Measurements from ENCODE around the gene PLGLB1.
"Not testable (repeated sequence)": the region's sequence is repeated elsewhere in the genome, so short reads cannot be mapped to it uniquely, and the experiment has no call there.

Gene PLGLB1

DNA sequence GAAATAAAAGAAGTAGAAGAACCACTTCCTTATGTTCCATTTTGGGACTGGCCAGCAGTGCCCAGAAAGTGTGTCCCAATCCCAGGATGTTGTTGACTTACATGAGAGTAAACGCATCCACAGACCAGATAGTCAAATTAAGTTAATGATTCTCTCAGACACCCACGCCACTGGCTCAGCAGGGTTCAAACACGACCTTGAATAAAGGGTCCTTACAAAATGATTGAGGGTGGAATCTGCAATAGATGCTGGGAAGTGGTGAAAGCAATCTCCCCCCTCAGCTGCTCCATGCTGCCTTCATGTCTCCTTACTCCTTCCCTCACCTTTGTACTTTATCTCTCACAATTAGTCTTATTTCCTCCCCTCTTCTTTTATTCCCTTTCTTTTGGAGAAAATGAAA is at the start of gene PLGLB1:
Gene PLGLB1, minus strand, starts transcription at position 101 of the 400 bp plus-strand sequence. Its CDS starts 61 bp downstream, at position 40.
- not testable (repeated sequence) for DNase-seq

DNA sequence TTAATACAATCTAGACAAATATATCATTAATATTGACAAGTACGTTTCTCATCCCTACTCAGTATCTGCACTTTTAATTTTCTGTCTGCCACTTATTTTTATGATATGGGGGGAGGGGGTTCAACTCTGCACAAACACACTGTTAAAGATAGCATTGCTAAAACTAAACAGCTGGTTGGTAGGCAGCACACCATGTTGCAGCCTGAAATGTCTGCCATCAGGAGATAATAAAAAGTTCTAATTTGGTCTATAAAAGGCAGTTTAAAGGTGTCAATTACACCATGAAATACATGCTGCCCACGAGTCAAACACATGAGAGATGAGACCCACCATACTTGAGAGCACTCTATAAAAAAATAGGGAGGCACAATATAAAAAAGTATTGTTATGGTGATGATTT is 42.7 kb upstream of the PLGLB1 start:
- DNase-seq, result not testable (repeated sequence)

DNA sequence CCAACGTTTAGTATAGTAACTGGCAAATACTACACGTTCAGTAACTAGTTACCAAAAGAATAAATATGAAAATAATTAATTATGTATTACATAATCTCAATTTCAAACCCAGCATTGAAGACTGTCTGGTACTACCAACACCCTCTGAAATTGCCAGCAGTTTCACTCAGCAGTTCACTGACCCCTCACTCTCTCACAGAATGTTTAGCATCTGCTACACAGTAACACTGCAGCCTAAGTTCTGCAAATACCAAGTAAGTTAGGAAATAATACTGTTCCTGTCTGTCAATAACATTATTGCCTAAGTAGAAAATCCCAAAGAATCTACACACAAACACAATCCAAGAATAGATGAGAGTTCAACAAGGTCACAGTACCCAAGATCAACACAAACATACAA is 41.8 kb upstream of the PLGLB1 start:
- DNase-seq, result not testable (repeated sequence)

DNA sequence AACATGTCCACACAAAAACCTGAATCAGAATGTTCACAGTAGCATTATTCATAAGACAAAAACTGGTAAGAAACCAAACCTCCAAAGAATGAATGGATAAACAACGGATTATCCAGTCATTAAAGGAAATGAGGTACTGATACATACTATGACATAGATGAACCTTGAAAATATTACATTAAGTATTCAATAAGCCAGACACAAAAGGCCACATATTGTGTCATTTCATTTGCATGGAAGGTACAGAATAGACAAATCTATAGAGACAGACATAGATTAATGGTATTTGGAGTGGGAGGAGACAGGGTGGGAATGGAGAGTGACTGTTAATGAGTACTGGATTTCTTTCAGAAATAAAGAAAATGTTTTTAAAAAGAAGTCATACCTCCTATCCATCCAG is 39.9 kb upstream of the PLGLB1 start:
- not testable (repeated sequence) for DNase-seq

DNA sequence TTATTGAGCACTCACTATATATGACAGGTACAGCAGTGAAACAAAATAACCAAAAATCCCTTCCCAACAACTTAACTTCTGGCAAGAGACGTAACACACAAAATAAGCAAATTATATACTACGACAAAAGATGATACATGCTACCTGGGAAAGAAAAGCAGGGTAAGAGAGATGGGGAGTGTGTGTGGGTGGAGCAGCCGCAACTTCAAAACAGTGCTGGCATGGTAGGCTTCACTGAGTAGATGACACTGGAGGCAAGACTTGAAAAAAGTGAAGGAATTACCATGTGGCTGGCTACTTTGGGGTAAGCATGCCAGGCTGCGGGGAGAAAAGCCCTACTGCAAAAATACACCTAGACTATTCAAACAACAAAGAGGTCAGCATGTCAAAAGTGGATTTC is 36.0 kb upstream of the PLGLB1 start:
- not testable (repeated sequence) for DNase-seq

DNA sequence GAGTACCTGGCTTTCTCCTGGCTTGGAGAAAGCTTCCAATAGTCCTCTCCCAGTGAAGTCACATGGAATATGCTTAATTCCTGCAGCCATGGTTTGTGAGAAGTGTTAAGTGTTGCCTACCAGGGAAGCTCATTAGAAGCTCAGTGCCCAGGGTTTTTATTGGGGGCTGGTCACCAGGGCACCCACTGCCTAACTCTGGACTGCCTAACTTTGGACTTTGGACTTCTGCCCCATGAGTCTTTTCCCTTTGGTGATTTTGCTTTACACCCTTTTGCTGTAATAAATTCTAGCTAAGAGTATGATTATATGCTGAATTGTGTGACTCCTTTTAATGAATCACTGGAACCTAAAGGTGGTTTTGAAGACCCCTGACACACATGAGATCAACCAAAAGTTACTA is 35.2 kb upstream of the PLGLB1 start:
- not testable (repeated sequence) for DNase-seq

DNA sequence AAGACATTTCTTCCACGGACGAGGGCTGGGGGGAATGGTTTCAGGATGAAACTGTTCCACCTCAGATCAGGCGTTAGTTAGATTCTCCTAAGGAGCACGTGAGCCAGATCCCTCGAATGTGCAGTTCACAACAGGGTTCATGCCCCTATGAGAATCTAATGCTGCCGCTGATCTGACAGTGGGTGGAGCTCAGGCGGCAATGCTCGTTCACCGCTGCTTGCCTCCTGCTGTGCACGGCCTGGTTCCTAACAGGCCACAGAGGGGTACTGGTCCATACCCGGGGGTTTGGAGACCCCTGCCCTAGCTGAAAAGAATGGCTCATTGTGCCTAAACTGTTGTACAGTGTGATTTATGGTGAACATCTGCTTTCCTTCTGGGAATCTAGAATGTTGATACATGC is 34.8 kb upstream of the PLGLB1 start:
- DNase-seq, result not testable (repeated sequence)

DNA sequence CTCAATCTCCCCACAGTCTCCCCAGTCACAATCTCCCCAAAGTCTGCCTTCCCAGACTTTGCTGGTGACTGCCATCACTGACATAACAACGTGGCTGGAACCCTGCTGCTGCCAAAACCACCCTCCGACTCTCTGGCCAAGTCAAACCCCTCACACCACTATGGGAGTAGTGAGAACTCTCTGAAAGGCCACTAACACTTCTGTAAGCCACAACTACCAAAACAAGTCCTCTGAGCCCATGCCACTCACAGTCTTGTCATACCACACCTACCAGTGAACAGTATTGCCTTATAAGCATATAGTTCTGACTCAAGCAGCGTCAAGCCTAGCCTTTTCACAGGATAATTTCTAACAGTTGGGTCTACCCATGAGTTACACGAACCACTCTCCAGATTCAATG is 32.7 kb upstream of the PLGLB1 start:
- DNase-seq, result not testable (repeated sequence)

DNA sequence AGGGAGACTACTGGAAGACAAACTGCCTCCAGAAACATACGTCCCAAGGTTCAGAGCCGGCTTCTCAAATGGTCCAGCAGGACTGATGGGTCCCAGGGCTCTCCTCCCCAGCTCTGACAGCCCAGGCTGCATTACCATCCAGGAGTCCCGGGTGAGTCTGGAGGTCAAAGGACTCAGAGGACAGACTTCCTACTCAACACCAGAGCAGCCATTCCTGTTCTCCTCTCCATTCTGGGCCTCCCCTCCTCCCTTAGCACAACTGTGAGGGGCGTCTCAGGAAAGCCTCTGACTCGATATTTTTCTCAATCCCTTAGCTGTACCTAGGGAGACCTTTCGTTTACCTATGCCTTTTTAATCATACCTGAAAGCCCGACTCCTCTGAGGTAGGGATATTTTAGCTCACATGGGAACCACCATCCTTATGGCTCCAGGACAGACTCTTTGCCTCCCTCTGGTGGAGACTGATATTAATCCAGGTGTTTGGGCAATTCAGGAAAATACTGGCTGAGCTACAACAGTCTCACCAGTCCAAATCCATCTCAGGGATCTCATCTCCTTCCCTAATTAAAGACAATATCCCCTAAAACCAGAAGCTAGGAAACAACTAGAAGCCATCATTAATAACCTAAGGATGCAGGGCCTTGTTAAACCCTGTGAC is 19.8 kb upstream of the PLGLB1 start:
- DNase-seq, result not testable (repeated sequence)

DNA sequence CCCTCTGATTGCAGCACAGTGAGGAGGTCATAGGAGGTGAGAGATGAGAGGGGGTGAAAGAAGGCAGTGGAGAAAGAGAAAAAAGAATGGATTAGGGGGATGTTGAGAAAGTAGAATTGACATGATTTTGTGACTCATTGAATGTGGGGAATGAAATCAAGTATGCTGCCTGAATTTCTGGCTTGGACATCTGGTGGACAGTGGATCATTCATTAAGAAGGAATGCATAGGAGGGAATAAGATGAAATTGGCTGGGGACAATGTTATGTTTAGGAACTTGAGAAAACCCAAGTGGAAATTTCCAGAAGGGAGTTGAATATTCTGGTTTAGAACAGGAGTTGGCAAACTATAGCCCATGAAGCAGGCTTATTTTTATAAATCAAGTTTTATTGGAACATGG is 7.0 kb upstream of the PLGLB1 start:
- DNase-seq, result not testable (repeated sequence)

DNA sequence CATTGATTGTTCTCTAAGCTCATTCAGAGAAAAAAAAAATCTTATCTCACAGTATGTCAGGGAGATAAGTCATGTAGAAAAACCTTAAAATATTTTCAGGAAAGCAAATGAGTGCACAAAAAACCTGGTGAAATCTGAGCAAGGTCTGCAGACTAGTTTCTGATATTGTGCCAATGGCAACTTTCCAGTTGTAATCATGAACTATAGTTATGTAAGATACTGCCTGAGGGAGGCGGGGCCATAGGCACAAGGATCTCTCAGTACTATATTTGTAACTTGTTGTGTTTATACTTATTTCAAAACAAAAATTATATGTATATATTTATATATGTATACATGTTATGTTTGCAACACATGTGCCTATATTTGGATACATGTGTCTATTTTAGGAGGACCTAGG is 5.2 kb upstream of the PLGLB1 start:
- not testable (repeated sequence) for DNase-seq

DNA sequence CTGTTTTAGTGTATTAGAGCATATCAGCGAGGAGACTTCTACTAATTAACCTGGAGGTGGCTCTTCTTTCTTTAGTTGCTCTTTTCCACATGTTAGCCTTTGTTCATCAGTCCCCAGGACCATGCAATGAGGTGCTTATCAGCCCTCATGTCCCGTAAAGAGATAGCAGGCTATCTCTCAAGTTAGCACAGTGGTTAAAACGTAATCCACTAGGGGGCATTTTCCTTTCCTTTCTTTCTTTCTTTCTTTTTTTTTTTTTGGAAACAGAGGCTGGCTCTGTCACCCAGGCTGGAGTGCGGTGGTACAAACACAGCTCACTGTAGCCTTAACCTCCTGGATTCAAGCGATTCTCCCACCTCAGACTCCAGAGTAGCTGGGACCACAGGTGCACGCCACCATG is 4.3 kb upstream of the PLGLB1 start:
- DNase-seq, result not testable (repeated sequence)

DNA sequence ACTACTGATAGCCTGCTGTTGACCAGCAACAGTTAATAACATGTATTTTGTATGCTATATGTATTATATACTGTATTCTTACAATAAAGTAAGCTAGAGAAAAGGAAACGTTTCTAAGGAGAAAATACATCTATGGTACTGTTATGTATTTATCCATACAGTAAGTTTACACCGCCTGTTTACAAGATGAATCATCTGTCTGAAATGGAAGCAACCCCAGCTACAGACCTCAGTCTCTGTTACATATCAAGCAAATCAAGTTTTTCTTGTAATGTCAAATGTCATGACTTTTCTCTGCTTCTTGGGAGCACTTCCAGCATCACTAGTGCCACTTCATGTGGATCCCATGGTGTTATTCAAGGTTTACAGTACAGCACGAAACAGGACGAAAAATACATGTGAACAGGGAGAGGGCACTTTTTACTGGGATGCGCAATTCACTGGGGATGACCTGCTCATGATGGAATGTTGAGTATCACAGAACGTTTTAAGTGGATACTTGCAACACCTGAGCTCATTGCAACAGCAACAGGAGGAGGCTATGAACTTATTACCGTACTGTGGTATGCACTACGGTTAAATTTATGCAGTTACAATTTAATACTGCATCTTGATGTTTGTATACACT is 2.5 kb upstream of the PLGLB1 start:
- not testable (repeated sequence) for DNase-seq

DNA sequence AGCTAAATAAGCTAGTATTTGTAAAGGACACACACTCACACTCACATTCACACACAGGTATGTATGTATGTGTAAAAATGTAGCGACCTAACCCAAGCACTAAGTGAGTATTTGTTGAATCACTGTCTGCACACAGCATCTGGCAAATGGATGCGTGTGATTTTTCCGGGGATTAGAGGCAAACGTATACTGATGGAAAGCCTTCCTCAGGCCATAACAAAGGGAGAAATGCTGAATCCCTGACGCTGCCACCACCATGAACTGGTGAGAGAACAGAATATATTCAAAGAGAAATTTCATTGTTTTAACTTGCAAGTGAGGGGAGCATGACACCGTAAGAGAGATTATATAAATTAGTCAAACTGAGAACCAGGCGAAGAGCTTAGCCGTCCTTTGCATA is 601 bp downstream of the PLGLB1 start:
- not testable (repeated sequence) for DNase-seq

DNA sequence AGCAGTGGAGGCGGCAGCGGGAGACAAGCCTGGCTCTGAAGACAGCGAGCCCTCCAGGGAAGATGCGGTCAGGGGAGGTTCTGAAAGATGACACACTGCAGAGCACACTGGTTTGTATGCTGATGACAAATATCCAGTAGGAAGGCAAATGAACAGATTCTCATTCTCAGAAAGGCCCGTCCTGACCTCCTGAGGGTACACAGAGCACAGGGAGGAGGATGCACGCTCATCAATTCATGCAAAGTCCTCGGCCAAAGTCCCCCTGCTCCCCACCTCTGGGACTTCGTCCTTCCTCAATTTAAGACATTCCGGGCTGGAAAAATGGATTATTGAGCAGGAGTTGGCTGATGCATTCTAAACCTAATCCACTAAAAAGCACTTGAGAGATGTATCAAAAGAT is 2.6 kb downstream of the PLGLB1 start:
- DNase-seq, result not testable (repeated sequence)

DNA sequence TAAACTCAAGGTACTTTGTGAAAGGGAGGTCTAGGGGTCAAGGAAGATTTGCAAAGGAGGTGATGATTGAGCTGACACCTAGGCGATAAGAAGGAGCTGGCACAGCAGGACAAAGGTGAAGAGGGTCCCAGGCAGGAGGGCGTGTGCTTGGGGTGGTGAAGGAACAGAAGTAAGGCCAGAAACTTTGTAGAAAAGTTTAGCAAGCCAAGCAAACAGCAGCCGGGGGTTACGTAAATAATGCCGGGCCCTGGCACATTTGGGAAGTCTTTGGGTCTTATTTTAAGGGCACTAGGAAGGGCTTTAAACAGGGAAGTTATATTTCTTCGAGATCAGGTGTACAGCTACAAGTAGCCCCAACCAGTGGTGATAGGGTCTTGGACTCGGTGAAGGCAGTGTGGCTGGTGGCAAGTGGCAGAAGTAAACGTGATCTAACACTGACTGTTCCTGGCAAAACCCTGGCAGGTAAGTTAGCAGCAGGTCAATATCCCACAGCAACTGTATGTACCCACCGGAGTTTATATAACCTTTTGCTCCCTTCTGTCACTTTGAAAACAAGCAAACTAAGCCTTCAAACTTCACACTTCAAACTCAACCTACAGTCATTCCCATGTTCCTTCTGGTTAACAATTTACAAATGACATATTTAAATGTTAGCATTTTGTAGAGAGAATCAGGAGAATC is 7.0 kb downstream of the PLGLB1 start:
- not testable (repeated sequence) for DNase-seq

DNA sequence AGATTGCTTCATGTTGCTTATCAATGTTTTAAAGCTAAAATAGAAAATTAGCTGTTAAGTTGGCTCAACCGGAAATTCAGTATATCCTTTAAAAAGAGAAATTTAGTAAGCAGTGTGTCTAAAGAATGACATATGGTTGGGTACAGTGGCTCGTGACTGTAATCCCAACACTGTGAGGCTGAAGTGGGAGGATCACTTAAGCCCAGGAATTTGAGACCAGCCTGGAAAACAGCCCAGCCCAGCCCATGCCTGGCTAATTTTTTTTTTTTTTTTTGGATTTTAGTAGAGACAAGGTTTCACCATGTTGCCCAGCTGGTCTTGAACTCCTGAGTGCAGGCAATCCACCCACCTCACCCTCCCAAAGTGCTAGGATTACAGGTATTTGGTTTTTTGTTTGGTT is 17.2 kb downstream of the PLGLB1 start:
- DNase-seq, result not testable (repeated sequence)
